DMS 273 (cell line): ENCODE data around the gene TRIP13.
A peak's percentile ranks its signal among the peaks of the same experiment; 100 is the strongest.
"Not testable (repeated sequence)": the region's sequence is repeated elsewhere in the genome, so short reads cannot be mapped to it uniquely, and the experiment has no call there.

ENCODE experiments used
- DNase-seq: peaks from one replicate; lab custom pipeline; 2025; ENCODE audit not compliant: unreplicated experiment; lab: John Stamatoyannopoulos, UW

Gene TRIP13

DNA sequence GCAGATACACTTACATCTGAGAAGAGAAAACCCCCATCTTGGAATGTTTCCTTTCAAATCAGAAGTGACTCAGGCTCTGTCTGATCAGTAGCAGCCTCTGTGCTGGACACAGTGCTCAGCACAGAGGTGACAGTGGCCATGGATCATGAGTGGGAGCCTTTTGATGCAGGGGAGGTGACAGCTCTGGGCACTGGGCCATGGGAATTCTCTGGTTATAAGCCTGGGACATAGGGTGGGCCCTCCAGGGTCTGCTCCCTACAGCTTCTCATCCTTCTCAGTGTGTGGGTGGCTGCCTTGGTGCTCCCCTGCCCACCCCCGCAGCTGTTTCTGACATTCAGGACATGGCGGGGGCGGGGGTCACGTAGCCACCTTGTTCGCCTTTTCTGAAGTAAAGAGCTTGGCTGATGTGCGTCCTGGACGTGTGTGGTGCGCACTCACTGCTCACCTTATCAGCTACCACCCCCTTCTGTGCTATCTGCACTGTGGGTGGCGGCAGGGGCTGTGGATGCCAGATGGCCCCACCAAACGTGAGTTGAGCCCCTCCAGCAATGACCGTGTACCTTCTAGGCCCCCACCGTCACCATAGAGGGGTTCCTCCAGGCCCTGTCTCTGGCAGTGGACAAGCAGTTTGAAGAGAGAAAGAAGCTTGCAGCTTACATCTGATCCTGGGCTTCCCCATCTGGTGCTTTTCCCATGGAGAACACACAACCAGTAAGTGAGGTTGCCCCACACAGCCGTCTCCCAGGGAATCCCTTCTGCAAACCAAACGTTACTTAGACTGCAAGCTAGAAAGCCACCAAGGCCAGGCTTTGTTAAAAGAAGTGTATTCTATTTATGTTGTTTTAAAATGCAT is 24.0 kb downstream of the TRIP13 start:
- DNase-seq: no peak

DNA sequence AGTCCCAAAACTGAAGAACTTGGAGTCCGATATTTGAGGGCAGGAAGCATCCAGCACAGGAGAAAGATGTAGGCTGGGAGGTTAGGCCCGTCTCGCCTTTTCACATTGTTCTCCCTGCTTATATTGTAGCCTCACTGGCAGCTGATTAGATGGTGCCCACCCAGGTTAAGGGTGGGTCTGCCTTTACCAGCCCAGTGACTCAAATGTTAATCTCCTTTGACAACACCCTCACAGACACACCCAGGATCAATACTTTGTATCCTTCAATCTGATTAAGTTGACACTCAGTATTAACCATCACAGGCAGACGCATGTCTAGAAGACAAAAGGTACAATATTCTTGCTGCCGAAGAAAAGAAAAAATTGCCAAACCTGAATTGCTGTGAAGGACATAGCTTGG is 26.0 kb downstream of the TRIP13 start:
- not testable (repeated sequence) for DNase-seq

DNA sequence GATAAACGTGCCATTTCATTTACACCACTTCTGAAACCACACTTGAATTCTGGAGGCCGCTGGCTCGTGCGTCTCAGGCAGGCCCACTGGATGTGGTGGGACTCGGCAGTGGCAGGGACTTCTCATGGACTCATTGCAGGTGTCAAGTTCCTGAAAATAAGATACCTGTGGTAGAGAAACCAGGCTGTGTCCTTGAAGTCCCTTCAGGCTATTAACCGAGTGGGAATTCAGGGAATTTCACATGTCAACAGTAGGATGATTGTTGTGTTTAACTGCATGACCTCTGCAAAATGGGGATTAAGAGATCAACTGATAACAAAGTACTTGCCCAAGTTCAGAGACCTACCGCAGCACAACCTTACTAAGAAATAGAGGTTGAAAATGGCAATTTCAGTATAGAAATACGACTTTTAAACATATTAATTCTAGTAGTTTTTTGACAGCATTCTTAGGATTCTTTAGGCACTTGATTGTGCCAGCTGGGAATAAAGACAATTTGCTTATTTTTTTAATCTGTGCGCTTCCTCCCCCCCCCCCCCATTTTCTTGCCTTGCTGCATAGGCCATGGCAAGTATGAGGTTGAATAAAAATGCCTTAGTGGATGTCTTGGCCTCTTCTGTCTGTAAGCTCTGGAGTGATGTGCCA is 26.8 kb downstream of the TRIP13 start:
- no peak for DNase-seq

DNA sequence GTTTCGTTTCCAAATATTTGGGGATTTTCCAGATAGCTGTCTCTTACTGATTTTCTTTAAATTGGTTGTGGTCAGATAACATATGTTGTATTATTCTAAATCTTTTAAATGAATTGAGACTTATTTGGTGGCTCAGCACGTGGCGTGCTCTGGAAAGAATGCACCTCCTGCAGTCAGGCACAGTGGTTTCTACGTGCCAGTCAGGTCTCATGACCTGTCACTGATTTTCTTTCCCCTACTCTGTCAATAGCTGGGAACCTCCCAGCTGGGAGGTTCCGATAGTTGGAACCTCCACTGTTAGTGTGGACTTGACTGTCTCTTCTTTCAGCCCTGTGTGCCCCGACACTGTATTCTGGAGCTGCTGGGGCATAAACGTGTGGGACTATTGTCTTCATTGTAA is 27.6 kb downstream of the TRIP13 start:
- no peak for DNase-seq

DNA sequence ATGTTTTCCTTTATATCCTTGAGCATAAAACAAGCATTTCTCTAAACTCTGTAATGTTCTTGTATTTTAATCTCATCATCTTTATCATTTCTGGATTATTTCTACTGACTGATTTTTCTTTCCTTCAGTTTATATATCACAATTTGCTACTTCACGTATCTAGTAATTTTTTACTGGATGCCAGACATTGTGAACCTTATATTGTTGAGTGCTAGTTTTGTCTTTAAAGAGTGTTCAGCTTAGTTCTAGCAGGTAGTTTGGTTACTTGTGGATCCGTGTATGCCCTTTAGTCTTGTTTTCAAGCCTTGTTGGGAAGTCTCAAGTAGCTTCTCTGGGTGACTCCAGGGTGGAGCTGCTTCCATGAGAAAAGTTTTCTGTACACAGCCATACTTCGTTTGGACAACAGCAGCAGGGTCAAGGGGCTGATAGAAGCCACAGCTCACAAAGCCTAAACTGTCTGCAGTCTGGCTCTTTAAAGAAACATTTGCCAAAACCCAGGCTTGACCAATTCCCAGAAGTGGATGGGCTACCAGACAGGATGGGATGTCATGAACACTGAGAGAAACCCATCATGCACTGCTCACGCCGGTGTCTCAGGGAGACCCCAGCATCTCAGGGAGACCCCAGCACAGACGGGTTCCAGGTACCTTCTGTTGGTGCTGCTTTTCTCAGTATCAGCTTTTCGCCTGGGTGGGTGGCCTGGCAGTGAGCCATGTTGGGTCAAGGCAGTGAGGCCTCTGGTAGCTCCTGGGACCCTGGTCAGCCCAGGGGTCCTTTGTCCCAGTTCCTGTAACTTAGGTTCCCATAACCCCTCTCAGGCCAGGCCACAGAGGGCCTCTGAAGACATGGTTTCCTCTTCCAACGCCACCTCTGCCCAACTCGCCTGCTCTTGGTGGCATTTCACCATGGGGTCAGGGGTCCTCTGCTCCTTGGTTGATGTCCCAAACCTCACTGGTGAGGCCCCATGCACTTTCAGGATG is 29.1 kb downstream of the TRIP13 start:
- DNase-seq: no peak

DNA sequence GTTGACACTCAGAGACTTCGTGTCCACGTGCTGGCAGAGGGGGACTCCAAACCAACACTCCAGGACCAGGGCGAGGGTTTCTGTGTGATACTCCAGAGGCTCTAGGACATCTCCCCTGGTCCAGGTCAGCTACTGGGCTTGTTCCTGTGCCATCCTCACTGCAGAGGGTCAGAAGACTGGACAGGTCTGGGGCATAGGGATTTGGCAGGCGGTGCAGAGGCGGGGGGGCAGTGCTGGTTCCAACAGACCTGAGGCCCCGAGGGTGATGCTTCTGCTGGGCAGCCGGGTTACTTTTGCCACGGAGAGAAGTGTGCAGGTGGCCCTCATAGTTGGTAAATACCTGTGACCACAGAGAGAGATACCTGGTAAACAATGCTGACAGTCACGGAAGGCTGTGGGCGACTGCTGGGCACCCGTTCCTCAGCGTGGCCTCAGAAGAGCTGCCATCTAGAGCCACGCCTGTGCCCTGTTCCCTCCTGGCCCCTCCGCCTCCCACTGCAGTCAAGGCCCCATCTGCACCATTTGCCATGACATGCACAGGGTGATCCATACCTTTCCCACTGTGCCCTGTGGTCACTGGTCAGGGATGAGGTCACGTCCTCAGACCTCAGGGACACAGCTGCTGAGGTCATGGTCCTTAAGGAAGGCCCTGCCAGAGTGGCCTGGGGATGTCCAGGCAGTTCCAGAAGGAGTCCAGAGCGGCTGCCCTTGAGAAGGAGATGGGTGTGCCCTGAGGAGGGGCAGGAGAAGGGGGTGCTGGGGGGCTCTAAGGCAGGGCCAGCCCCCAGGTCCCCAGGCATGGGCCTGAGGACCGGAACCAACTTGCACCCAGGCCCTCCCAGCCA is 30.0 kb downstream of the TRIP13 start:
- DNase-seq: no peak

DNA sequence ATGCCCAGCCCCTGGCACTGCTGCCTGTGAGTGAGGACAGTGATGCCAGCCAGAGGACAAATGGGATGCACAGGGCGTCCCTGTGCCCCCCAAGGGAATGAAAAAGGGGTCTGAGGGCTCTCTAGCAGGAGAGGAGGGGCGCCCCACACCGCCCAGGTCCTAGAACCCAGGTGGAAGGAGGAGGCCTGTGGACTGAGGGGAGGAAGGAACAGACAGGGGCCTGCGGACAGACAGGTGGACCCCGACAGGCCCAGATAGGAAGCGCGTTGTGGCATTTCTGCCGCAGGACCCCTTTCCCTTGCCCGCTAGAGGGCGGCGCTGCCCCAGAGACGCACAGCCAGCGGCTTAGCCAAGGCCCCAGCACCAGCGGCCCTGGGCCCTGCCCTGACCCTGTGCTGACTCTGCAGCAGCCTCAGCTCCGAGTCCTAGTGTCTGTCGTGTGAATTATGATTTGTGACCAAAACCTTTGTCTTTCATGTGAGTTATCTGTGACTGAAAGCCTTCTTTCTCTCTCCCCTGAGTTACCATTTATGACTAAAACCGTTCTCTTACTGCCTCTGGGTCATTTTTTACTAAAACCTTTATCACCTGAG is 30.7 kb downstream of the TRIP13 start:
- DNase-seq: peak; percentile 90

DNA sequence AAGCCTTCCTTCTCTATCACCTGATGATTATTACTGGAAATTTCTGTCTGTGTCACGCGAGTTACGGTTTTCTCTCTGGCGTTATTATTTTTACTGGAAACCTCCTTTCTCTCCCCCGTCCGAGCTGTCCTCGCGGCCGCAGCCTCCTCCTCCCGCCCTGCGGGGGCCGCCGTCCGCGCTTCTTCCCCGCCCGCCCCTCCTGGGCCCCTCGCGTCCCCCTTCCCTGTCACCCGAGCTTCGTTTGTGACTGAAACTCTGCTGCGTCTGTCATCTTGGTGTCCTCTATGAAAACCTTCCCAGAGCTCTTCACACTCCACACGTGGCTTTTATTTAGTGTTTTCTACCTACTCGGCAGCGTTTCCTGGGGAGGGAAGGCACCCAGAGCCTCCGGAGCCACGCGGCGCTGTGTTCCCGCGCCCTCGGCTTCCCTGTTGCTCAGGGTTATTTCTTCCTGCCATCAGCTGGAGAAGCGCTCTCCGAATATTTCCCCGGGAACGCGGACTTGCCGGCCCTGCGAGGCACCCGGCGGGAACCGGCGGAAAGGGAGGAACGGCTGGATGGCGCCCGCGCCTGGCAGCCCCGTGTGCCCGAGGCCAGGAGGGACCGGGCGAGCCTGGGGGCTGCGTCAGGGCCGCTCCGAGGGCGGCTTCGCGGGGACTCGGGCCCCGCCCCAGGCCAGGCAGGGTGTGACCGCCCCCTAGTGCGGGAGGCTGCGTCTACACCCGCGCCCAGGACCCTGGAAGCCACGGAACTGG is 33.9 kb downstream of the TRIP13 start:
- DNase-seq: peak; percentile 58

DNA sequence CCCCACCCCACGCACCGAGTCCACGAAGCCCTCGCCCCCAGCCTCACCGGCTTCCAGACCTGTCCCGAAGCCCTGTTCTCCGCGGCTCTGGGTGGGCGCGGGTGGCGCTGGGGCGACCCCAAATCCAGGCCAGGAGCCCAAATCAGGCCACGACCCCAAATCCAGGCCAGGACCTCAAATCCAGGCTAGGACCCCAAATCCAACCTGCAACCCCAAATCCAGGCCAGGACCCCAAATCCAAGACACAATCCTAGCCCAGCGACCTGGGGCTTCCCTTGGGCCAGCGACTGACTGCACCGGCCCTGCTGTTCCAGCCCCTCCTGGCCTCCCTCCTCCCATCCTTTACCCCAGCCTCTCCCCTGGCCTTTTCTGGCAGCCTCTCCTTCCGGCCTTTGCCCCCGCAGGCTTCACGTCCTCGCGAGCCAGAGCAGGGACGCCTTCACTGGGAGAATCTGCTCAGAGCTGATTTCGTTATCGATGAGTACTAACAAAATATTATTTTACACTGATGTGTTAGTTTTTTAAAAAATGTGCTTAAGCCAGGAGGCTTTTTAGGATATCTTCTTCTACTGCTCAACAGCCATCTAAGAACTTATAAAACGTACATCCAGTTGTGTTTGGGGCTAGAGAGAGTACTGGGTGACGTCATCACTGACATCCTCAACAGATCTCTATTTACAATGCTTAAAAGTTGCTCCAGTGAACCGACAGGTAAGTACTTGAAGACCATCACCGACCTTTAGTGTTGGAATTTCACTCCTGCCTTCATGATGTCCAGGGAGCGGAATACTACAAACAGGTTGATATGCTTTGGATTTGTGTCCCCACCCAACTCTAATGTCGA is 34.7 kb downstream of the TRIP13 start:
- DNase-seq: no peak

DNA sequence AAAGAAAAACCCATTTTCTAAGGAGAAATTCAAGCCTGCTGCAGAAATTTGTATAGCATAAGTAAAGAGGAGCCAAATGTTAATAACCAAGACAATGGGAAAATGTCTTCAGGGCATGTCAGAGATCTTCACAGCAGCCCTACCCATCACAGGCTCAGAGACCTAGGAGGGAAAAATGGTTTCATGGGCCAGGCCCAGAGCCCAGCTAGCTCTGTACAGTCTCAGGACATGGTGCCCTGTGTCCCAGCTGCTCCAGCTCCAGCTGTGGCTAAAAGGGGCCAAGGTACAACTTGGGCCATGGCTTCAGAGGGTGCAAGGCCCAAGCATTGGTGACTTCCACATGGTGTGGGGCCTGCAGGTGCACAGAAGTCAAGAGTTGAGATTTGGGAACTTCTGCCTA is 36.5 kb downstream of the TRIP13 start:
- not testable (repeated sequence) for DNase-seq

DNA sequence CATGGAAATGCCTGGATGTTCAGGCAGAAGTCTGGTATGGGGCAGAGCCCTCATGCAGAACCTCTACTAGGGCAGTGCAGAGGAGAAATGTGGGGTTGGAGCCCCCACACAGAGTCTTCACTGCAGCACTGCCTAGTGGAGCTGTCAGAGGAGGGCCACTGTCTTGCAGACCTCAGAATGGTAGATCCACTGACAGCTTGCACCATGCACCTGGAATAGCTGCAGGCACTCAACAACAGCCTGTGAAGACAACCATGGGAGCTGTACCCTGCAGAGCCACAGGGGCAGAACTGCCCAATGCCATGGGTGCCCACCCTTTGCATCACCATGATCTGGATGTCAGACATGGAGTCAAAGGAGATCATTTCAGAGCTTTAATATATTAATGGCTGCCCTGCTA is 36.9 kb downstream of the TRIP13 start:
- DNase-seq: no peak

DNA sequence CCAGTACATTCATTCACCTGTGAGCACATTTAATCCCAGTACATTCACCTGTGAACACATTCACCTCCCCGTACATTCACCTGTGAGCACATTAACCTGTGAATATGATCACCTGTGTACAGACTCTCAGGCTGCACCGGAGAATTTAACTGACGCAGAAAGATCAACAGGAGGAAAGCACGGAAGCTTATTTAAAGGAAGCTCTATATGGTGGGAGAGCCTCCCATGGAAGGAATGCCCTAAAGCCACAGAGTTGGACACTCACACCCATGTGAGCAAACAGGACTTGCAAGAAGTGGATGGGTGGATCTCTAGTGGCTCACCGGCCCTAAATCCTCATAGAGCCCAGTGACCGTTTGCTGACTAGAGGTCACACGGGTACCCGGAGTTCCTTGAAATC is 38.2 kb downstream of the TRIP13 start:
- no peak for DNase-seq

DNA sequence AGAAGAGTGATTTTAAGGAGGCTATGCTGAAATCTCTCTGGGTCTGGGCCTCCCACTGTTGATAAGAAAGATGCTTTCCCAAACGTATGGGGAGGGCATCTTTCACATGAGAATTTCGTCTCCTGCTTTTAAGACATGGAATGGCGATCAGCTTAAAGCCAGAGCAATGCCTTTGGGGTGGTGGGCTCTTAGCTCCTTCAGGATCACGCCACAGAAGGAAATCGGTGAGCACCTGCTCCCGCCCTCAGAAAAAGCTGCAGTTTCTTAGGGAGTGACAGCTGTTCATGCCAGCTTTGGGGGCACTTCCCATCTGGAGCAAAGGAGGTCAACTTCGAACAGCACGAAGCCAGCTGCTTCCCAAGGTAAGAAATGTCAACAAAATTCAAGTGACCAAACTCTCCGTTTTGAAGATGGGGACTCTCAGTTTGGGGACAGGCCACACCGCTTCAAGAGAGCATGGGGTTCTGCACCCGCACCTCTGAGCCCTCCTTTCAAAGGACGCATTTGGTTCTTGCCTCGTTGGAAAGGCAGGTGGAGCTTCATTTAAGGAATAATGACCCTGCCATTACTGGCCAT is 39.0 kb downstream of the TRIP13 start:
- peak; percentile 78 for DNase-seq

DNA sequence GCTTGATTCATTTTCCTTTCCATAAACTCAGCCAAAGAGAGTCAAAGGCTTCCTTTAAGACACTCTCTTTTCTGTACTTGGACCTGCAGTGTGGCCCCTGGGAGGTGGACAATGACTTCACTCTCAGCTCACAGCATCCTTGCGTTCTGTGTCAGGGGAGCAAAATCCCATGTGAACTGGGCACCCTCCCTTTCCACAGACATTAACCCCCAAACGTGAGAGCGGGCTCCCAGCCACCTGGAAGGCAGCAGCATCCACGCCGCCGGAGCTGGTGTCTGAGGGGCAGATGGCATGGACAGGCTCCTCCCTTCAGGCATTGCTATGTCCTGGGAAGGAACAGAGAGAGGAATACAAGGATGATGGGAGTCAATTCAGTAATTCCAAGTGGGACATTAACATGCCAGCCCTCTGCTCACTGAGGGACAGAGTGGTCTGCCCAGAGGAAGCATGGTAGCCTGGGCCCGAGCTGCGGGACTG is 39.5 kb downstream of the TRIP13 start:
- peak; percentile 64 for DNase-seq

DNA sequence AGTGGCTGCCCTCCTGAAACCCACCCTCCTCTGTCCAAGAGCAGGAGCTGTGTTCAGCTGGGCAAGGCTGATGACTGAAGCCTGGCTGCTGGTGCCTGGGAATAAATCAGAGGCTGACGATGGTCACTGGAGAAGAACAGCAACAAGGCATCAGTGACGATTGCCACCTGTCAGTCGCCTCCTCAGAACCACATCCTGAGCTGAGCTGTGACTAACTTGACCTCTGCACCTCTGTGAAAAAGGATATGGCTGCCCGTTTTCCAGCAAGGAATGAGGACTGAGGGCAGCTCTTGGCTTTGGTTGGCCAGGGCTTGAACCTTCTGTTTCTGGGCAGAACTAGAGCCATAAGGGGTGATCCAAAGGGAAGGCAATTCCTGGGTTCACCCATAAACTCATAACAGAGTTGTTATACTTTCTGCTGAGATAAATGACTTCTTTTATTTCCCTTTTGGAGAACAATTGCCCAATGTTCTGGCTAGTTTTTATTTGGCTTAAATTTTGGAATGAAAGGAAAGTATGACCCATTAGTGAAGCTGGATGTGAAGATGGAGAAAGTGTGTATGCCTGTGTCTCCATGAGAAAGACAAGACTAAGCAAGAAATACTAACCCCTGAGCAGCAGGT is 40.1 kb downstream of the TRIP13 start:
- DNase-seq: no peak

DNA sequence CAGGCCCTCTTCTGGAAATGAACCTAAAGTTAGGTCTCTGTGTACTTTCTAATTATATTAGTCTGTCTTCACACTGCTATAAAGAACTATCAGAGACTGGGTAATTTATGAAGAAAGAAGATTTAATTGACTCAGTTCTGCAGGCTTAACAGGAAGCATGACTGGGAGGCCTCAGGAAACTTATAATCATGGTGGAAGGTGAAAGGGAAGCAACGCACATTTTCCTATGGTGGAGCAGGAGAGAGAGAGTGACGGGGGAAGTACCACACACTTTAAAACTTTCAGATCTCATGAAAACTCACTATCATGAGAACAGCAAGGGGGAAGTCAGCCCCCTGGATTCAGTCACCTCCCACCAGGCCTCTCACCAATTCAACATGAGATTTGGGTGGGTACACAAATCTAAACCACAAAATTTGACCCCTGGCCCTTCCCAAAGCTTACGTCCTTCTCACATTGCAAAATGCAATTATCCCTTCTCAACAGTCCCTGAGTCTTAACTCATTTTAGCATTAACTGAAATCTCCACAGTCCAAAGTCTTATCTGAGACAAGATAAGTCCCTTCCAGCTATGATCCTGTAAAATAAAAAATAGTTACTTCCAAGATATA is 40.7 kb downstream of the TRIP13 start:
- DNase-seq: no peak

DNA sequence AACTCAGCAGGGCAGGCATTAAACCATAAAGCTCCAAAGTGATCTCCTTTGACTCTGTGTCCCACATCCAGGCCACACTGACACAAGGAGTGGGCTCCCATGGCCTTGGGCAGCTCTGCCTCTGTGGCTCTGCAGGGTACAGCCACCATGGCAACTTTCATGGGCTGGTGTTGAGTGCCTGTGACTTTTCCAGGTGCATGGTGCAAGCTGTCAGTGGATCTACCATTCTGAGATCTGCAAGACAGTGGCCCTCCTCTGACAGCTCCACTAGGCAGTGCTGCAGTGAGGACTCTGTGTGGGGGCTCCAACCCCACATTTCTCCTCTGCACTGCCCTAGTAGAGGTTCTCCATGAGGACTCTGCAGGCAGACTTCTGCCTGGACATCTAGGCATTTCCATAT is 41.3 kb downstream of the TRIP13 start:
- DNase-seq: not testable (repeated sequence)
